Mesenchymal stem cell (in vitro differentiated cells and primary cell): Measurements from ENCODE around the gene IL11.

ENCODE experiments used
- DNase-seq: peaks from one replicate; pipeline ENCODE4 v3.0.0-alpha.2; 2013
- H2AFZ ChIP-seq: one replicate; pipeline ENCODE4 v1.6.1; 2013; ENCODE audit warnings: low read depth, mild to moderate bottlenecking, control low read depth, inconsistent platforms, low read length, moderate library complexity
- H2AK5ac ChIP-seq: 2 replicates; pipeline ENCODE4 v1.6.1; 2013; ENCODE audit warnings: low read length, moderate library complexity, mild to moderate bottlenecking, inconsistent platforms; ENCODE audit not compliant: severe bottlenecking
- H2BK120ac ChIP-seq: one replicate; pipeline ENCODE4 v1.6.1; 2013; ENCODE audit warnings: low read depth, mild to moderate bottlenecking, inconsistent platforms, low read length, moderate library complexity
- H2BK12ac ChIP-seq, 2 experiments: one replicate each; pipeline ENCODE4 v1.6.1; 2013; ENCODE audit warnings: inconsistent platforms in 2 of 2, low read length in 2 of 2, mild to moderate bottlenecking in 2 of 2, moderate library complexity in 2 of 2, control low read depth in 1 of 2
- H2BK15ac ChIP-seq: one replicate; pipeline ENCODE4 v1.6.1; 2013; ENCODE audit warnings: mild to moderate bottlenecking, low read depth, inconsistent platforms; ENCODE audit not compliant: poor library complexity, severe bottlenecking
- H2BK5ac ChIP-seq: 2 replicates; pipeline ENCODE4 v1.6.1; 2013; ENCODE audit warnings: low read depth, mild to moderate bottlenecking, low read length, control low read depth, inconsistent platforms; ENCODE audit not compliant: poor library complexity, severe bottlenecking
- H3K14ac ChIP-seq, 2 experiments: one replicate each; pipeline ENCODE4 v1.6.1; 2013; ENCODE audit warnings: inconsistent platforms in 2 of 2, low read length in 2 of 2, control low read depth in 1 of 2, mild to moderate bottlenecking in 1 of 2, moderate library complexity in 1 of 2
- H3K18ac ChIP-seq, 2 experiments: one replicate each; pipeline ENCODE4 v1.6.1; 2013; ENCODE audit warnings: inconsistent platforms in 2 of 2, low read length in 2 of 2, control low read depth in 1 of 2, low read depth in 1 of 2, mild to moderate bottlenecking in 1 of 2
- H3K23ac ChIP-seq, 2 experiments: one replicate each; pipeline ENCODE4 v1.6.1; 2013; ENCODE audit warnings: inconsistent platforms in 2 of 2, low read length in 2 of 2, mild to moderate bottlenecking in 2 of 2, moderate library complexity in 2 of 2, control low read depth in 1 of 2
- H3K27ac ChIP-seq: 2 replicates; pipeline ENCODE4 v1.5.1; 2013; ENCODE audit warnings: mild to moderate bottlenecking, moderate library complexity, low read length, control low read depth, inconsistent platforms; ENCODE audit not compliant: poor library complexity, severe bottlenecking
- H3K27me3 ChIP-seq, 2 experiments: 2 replicates each; pipeline versions ENCODE4 v1.6.1 to v1.7.0; 2013; ENCODE audit warnings: low read length in 2 of 2, mild to moderate bottlenecking in 2 of 2, moderate library complexity in 2 of 2, control low read depth in 1 of 2, inconsistent platforms in 1 of 2; ENCODE audit not compliant: control insufficient read depth in 1 of 2, insufficient read depth in 1 of 2
- H3K36me3 ChIP-seq, 2 experiments: 2 replicates each; pipeline versions ENCODE4 v1.6.1 to v1.7.0; 2013; ENCODE audit warnings: low read length in 2 of 2, control low read depth in 1 of 2, inconsistent platforms in 1 of 2, low read depth in 1 of 2, mild to moderate bottlenecking in 1 of 2; ENCODE audit not compliant: insufficient read depth in 2 of 2, control insufficient read depth in 1 of 2
- H3K4ac ChIP-seq, 2 experiments: one replicate each; pipeline ENCODE4 v1.6.1; 2013; ENCODE audit warnings: inconsistent platforms in 2 of 2, low read length in 2 of 2, mild to moderate bottlenecking in 2 of 2, moderate library complexity in 2 of 2, control low read depth in 1 of 2, low read depth in 1 of 2
- H3K4me1 ChIP-seq: 2 replicates; pipeline ENCODE4 v1.6.1; 2013; ENCODE audit warnings: low read depth, low read length, control low read depth; ENCODE audit not compliant: control insufficient read depth, insufficient read depth
- H3K4me2 ChIP-seq: 2 replicates; pipeline ENCODE4 v1.6.1; 2013; ENCODE audit warnings: low read length, mild to moderate bottlenecking, inconsistent platforms; ENCODE audit not compliant: poor library complexity, severe bottlenecking
- H3K4me3 ChIP-seq, 2 experiments: 2 replicates each; pipeline versions ENCODE4 v1.5.1 to v1.7.0; 2013; ENCODE audit warnings: low read length in 2 of 2, mild to moderate bottlenecking in 2 of 2, control low read depth in 1 of 2, low read depth in 1 of 2; ENCODE audit not compliant: insufficient read depth in 1 of 2
- H3K79me1 ChIP-seq: replicated peaks from 2 replicates; pipeline ENCODE4 v1.6.1; 2013; ENCODE audit warnings: mild to moderate bottlenecking, control low read depth, low read length, inconsistent platforms; ENCODE audit not compliant: poor library complexity, severe bottlenecking
- H3K9ac ChIP-seq: 2 replicates; pipeline ENCODE4 v1.7.0; 2013; ENCODE audit warnings: mild to moderate bottlenecking, low read length, moderate library complexity
- H3K9me3 ChIP-seq: 2 replicates; pipeline ENCODE4 v1.7.0; 2013; ENCODE audit warnings: mild to moderate bottlenecking, low read length; ENCODE audit not compliant: control insufficient read depth
- H4K8ac ChIP-seq: one replicate; pipeline ENCODE4 v1.6.1; 2013; ENCODE audit warnings: inconsistent platforms, mild to moderate bottlenecking, low read length, moderate library complexity
- H4K91ac ChIP-seq: one replicate; pipeline ENCODE4 v1.6.1; 2013; ENCODE audit warnings: mild to moderate bottlenecking, low read length, inconsistent platforms
- WGBS: methylation state at CpG from one replicate; pipeline ENCODE4 v1.1.7; 2013; ENCODE audit warnings: mixed read lengths; 5-methylcytosine and 5-hydroxymethylcytosine counted together

Gene IL11

GRCh38 chr19:55320844-55321419 lies 49.3 kb downstream of the IL11 start:
- Histone ChIP-seq H2BK5ac (no peak overlapping the region), H2BK12ac (no peak overlapping the region), H3K4me2 (no peak overlapping the region), H3K4me3 (no peak overlapping the region), H3K9ac (no peak overlapping the region), H3K27me3 (peaks cover 8 to 33% of the 10 kb centered on the region in 2 experiments), H2BK120ac (no peak overlapping the region), H3K27ac (no peak overlapping the region), H3K18ac (no peak overlapping the region), H4K8ac (no peak overlapping the region), H2AFZ (no peak overlapping the region), H4K91ac (no peak overlapping the region), H3K79me1 (no peaks in the 10 kb centered on the region), H3K4ac (no peak overlapping the region), H3K36me3 (no peaks in the 10 kb centered on the region), H3K14ac (no peak overlapping the region), H2BK15ac (no peak overlapping the region), H3K23ac (no peak overlapping the region), H2AK5ac (no peak overlapping the region), H3K4me1 (peaks cover 7% of the 10 kb centered on the region), H3K9me3 (peaks cover 3% of the 10 kb centered on the region)
- DNase-seq, result no peak
- 90% methylated on average over 8 of the region's 8 CpGs for WGBS

- Histone ChIP-seq H2AK5ac (no peak overlapping the region), H3K4me1 (peaks cover 5% of the 10 kb centered on the region), H2BK120ac (no peak overlapping the region), H2AFZ (no peak overlapping the region), H3K4ac (no peak overlapping the region), H4K8ac (peak overlapping the region; percentile 8), H3K4me2 (peak overlapping the region; percentile 35), H3K36me3 (no peaks in the 10 kb centered on the region), H3K4me3 (no peak overlapping the region), H2BK12ac (no peak overlapping the region), H3K27me3 (peaks cover 8 to 33% of the 10 kb centered on the region in 2 experiments), H4K91ac (no peak overlapping the region), H3K23ac (no peak overlapping the region), H3K79me1 (no peaks in the 10 kb centered on the region), H3K9me3 (peaks cover 3% of the 10 kb centered on the region), H3K14ac (no peak overlapping the region), H3K9ac (peak overlapping the region; percentile 29), H2BK15ac (no peak overlapping the region), H2BK5ac (no peak overlapping the region), H3K27ac (no peak overlapping the region), H3K18ac (no peak overlapping the region)
- WGBS, result 20% methylated on average over 21 of the region's 21 CpGs
- DNase-seq, result peak; percentile 50
Observed at GRCh38 chr19:55319785-55320184, 50.5 kb downstream of the IL11 start.

- Histone ChIP-seq H3K23ac (no peak overlapping the region), H2BK12ac (no peak overlapping the region), H3K4me3 (no peak overlapping the region), H2BK15ac (no peak overlapping the region), H2AFZ (no peak overlapping the region), H3K36me3 (peaks cover 0 to 12% of the 10 kb centered on the region in 2 experiments), H3K4me1 (peaks cover 10% of the 10 kb centered on the region), H3K18ac (no peak overlapping the region), H4K91ac (no peak overlapping the region), H2BK120ac (no peak overlapping the region), H3K4me2 (no peak overlapping the region), H3K79me1 (no peaks in the 10 kb centered on the region), H3K27me3 (peaks cover 0 to 18% of the 10 kb centered on the region in 2 experiments), H3K9me3 (peaks cover 3% of the 10 kb centered on the region), H4K8ac (no peak overlapping the region), H3K14ac (no peak overlapping the region), H2BK5ac (no peak overlapping the region), H3K9ac (no peak overlapping the region), H3K27ac (no peak overlapping the region), H3K4ac (no peak overlapping the region), H2AK5ac (no peak overlapping the region)
- WGBS, result 92% methylated on average over 8 of the region's 8 CpGs
- DNase-seq, result no peak
Observed at GRCh38 chr19:55316646-55317045, 53.6 kb downstream of the IL11 start.

- H3K9ac ChIP-seq, result no peak overlapping the region
- peaks cover 10% of the 10 kb centered on the region for H3K4me1 ChIP-seq
- H2BK5ac ChIP-seq, result no peak overlapping the region
- no peak overlapping the region for H2BK120ac ChIP-seq
- no peak overlapping the region for H2AFZ ChIP-seq
- no peak overlapping the region for H4K8ac ChIP-seq
- no peak overlapping the region for H3K14ac ChIP-seq
- no peak overlapping the region for H4K91ac ChIP-seq
- H2BK15ac ChIP-seq, result no peak overlapping the region
- WGBS, result 88% methylated on average over 13 of the region's 13 CpGs
- H2AK5ac ChIP-seq, result no peak overlapping the region
- H3K36me3 ChIP-seq, result peaks cover 0 to 18% of the 10 kb centered on the region in 2 experiments
- no peak overlapping the region for H3K23ac ChIP-seq
- H2BK12ac ChIP-seq, result no peak overlapping the region
- no peak overlapping the region for H3K27ac ChIP-seq
- no peak overlapping the region for H3K4ac ChIP-seq
- H3K79me1 ChIP-seq, result no peaks in the 10 kb centered on the region
- H3K18ac ChIP-seq, result no peak overlapping the region
- no peak for DNase-seq
- H3K4me2 ChIP-seq, result no peak overlapping the region
- peaks cover 0 to 13% of the 10 kb centered on the region in 2 experiments for H3K27me3 ChIP-seq
- H3K9me3 ChIP-seq, result peaks cover 3% of the 10 kb centered on the region
- no peak overlapping the region for H3K4me3 ChIP-seq
Observed at GRCh38 chr19:55315956-55316525, 54.2 kb downstream of the IL11 start.
